Dermis blood vessel endothelial cell (primary cell): ENCODE measurements around the gene COLEC12. TPM values are rescaled to one million over a fixed set of nuclear protein-coding genes. Genes with fewer than 3 reads are reported as not detected.

Experiments used
- DNase-seq: peaks from one replicate; pipeline ENCODE4 v3.0.0; 2010
- total RNA-seq: library from RNA; depleted of rRNA; stranded (reverse); fragments of >200 nt; gene quantifications from 2 replicates; pipeline ENCODE4 v1.2.3, GENCODE V29; 2014

COLEC12 gene
- 45.1 and 64.2 TPM in 2 replicates for total RNA-seq

- DNase-seq, result no peak
These were observed at the start of gene COLEC12 for GRCh38 chr18:500632-501405. COLEC12 (minus strand) TSS chr18:500701; CDS start chr18:500514, 187 bp downstream.

GRCh38 chr18:549967-550366, 49.5 kb upstream of the COLEC12 start:
- DNase-seq, result no peak

- DNase-seq, result no peak
These were observed 43.1 kb upstream of the COLEC12 start for GRCh38 chr18:543447-544078.

- DNase-seq, result no peak
These were observed 33.6 kb upstream of the COLEC12 start for GRCh38 chr18:533995-534601.

GRCh38 chr18:532632-533031, 32.1 kb upstream of the COLEC12 start:
- DNase-seq, result no peak

GRCh38 chr18:532018-532417, 31.5 kb upstream of the COLEC12 start:
- DNase-seq, result no peak

GRCh38 chr18:527146-527545, 26.6 kb upstream of the COLEC12 start:
- DNase-seq, result no peak

- no peak for DNase-seq
These were observed 26.2 kb upstream of the COLEC12 start for GRCh38 chr18:526681-527080.

GRCh38 chr18:525036-525797, 24.7 kb upstream of the COLEC12 start:
- peak; percentile 88 for DNase-seq

GRCh38 chr18:524466-524865, 24.0 kb upstream of the COLEC12 start:
- no peak for DNase-seq

- no peak for DNase-seq
These were observed 23.1 kb upstream of the COLEC12 start for GRCh38 chr18:523561-523960.

- peak; percentile 74 for DNase-seq
These were observed 18.7 kb upstream of the COLEC12 start for GRCh38 chr18:519019-519879.

GRCh38 chr18:518081-518480, 17.6 kb upstream of the COLEC12 start:
- no peak for DNase-seq

- DNase-seq, result peak; percentile 33
These were observed 15.3 kb upstream of the COLEC12 start for GRCh38 chr18:515838-516237.

- peak; percentile 34 for DNase-seq
These were observed 14.8 kb upstream of the COLEC12 start for GRCh38 chr18:515156-515815.

- DNase-seq, result no peak
These were observed 13.5 kb upstream of the COLEC12 start for GRCh38 chr18:513826-514530.

- DNase-seq, result no peak
These were observed 12.5 kb upstream of the COLEC12 start for GRCh38 chr18:512957-513356.

GRCh38 chr18:508835-509234, 8.3 kb upstream of the COLEC12 start:
- no peak for DNase-seq

- no peak for DNase-seq
These were observed 7.1 kb upstream of the COLEC12 start for GRCh38 chr18:507636-508035.

- DNase-seq, result no peak
These were observed 6.3 kb upstream of the COLEC12 start for GRCh38 chr18:506801-507200.

- DNase-seq, result no peak
These were observed 5.8 kb upstream of the COLEC12 start for GRCh38 chr18:506264-506663.
